ENCODE data around the gene ID4.

Gene ID4

GRCh38 chr6:19827247-19827646 is 9.9 kb upstream of the ID4 start:
- Histone ChIP-seq H2AFZ (ENCODE audit: low read depth, low read length) (no peak overlapping the region), H3K27ac (ENCODE audit: low read length) (no peak overlapping the region), H3K4me2 (ENCODE audit: insufficient read depth, low read length) (no peak overlapping the region), H3K9me3 (ENCODE audit: insufficient read depth, low read length, severe bottlenecking) (no peaks in the 10 kb centered on the region), H3K4me1 (ENCODE audit: insufficient read depth, low read length) (no peaks in the 10 kb centered on the region), H3K79me2 (ENCODE audit: insufficient read depth, low read length) (no peaks in the 10 kb centered on the region), H3K4me3 (ENCODE audit: low read depth in 1 of 2, low read length in 2 of 2) (no peak overlapping the region), H4K20me1 (ENCODE audit: insufficient read depth, low read length) (no peaks in the 10 kb centered on the region), H3K27me3 (ENCODE audit: insufficient read depth, low read length, poor library complexity) (no peaks in the 10 kb centered on the region), H3K9ac (ENCODE audit: low read depth, low read length) (no peak overlapping the region), H3K36me3 (ENCODE audit: insufficient read depth, low read length) (no peaks in the 10 kb centered on the region)
- TF ChIP-seq EZH2 (IDR thresholded peaks at IDR 0.05; ENCODE audit: borderline replicate concordance, low read depth, low read length, severe bottlenecking): no peak
- TF ChIP-seq CTCF (IDR thresholded peaks at IDR 0.05; ENCODE audit: borderline replicate concordance, extremely low read depth, low read length, poor library complexity, severe bottlenecking): no peak
- no peak for DNase-seq
- ATAC-seq (ENCODE audit: insufficient read depth, low read depth): no peak

- H3K4me2 ChIP-seq (ENCODE audit: insufficient read depth, low read length): no peak overlapping the region
- no peaks in the 10 kb centered on the region for H3K4me1 ChIP-seq (ENCODE audit: insufficient read depth, low read length)
- H3K9me3 ChIP-seq (ENCODE audit: insufficient read depth, low read length, severe bottlenecking): no peaks in the 10 kb centered on the region
- ATAC-seq (ENCODE audit: insufficient read depth, low read depth) (no peak), DNase-seq (no peak)
- H3K36me3 ChIP-seq (ENCODE audit: insufficient read depth, low read length): no peaks in the 10 kb centered on the region
- no peak overlapping the region for H3K27ac ChIP-seq (ENCODE audit: low read length)
- H3K79me2 ChIP-seq (ENCODE audit: insufficient read depth, low read length): no peaks in the 10 kb centered on the region
- no peak overlapping the region for H3K9ac ChIP-seq (ENCODE audit: low read depth, low read length)
- no peaks in the 10 kb centered on the region for H4K20me1 ChIP-seq (ENCODE audit: insufficient read depth, low read length)
- no peak overlapping the region for H3K4me3 ChIP-seq (ENCODE audit: low read depth in 1 of 2, low read length in 2 of 2)
- no peak overlapping the region for H2AFZ ChIP-seq (ENCODE audit: low read depth, low read length)
- H3K27me3 ChIP-seq (ENCODE audit: insufficient read depth, low read length, poor library complexity): no peaks in the 10 kb centered on the region
- TF ChIP-seq CTCF (IDR thresholded peaks at IDR 0.05; ENCODE audit: borderline replicate concordance, extremely low read depth, low read length, poor library complexity, severe bottlenecking): no peak
- TF ChIP-seq EZH2 (IDR thresholded peaks at IDR 0.05; ENCODE audit: borderline replicate concordance, low read depth, low read length, severe bottlenecking): no peak
These were observed 9.3 kb upstream of the ID4 start for GRCh38 chr6:19827903-19828302.

GRCh38 chr6:19830171-19830570 is 7.0 kb upstream of the ID4 start:
- no peak overlapping the region for H3K27ac ChIP-seq (ENCODE audit: low read length)
- no peaks in the 10 kb centered on the region for H4K20me1 ChIP-seq (ENCODE audit: insufficient read depth, low read length)
- no peaks in the 10 kb centered on the region for H3K79me2 ChIP-seq (ENCODE audit: insufficient read depth, low read length)
- H3K4me3 ChIP-seq (ENCODE audit: low read depth in 1 of 2, low read length in 2 of 2): no peak overlapping the region
- no peak for TF ChIP-seq EZH2 (IDR thresholded peaks at IDR 0.05; ENCODE audit: borderline replicate concordance, low read depth, low read length, severe bottlenecking)
- TF ChIP-seq CTCF (IDR thresholded peaks at IDR 0.05; ENCODE audit: borderline replicate concordance, extremely low read depth, low read length, poor library complexity, severe bottlenecking): no peak
- no peak for DNase-seq
- H3K36me3 ChIP-seq (ENCODE audit: insufficient read depth, low read length): no peaks in the 10 kb centered on the region
- H3K9ac ChIP-seq (ENCODE audit: low read depth, low read length): no peak overlapping the region
- no peak overlapping the region for H3K4me2 ChIP-seq (ENCODE audit: insufficient read depth, low read length)
- no peaks in the 10 kb centered on the region for H3K27me3 ChIP-seq (ENCODE audit: insufficient read depth, low read length, poor library complexity)
- H3K9me3 ChIP-seq (ENCODE audit: insufficient read depth, low read length, severe bottlenecking): no peaks in the 10 kb centered on the region
- no peak for ATAC-seq (ENCODE audit: insufficient read depth, low read depth)
- no peaks in the 10 kb centered on the region for H3K4me1 ChIP-seq (ENCODE audit: insufficient read depth, low read length)
- H2AFZ ChIP-seq (ENCODE audit: low read depth, low read length): no peak overlapping the region

- Histone ChIP-seq H3K27ac (ENCODE audit: low read length) (no peak overlapping the region), H2AFZ (ENCODE audit: low read depth, low read length) (no peak overlapping the region), H3K9me3 (ENCODE audit: insufficient read depth, low read length, severe bottlenecking) (no peaks in the 10 kb centered on the region), H3K79me2 (ENCODE audit: insufficient read depth, low read length) (no peaks in the 10 kb centered on the region), H3K27me3 (ENCODE audit: insufficient read depth, low read length, poor library complexity) (no peaks in the 10 kb centered on the region), H3K9ac (ENCODE audit: low read depth, low read length) (no peak overlapping the region), H3K36me3 (ENCODE audit: insufficient read depth, low read length) (no peaks in the 10 kb centered on the region), H3K4me1 (ENCODE audit: insufficient read depth, low read length) (no peaks in the 10 kb centered on the region), H3K4me3 (ENCODE audit: low read depth in 1 of 2, low read length in 2 of 2) (no peak overlapping the region), H3K4me2 (ENCODE audit: insufficient read depth, low read length) (no peak overlapping the region), H4K20me1 (ENCODE audit: insufficient read depth, low read length) (no peaks in the 10 kb centered on the region)
- ATAC-seq (ENCODE audit: insufficient read depth, low read depth): no peak
- DNase-seq: no peak
- TF ChIP-seq EZH2 (IDR thresholded peaks at IDR 0.05; ENCODE audit: borderline replicate concordance, low read depth, low read length, severe bottlenecking): no peak
- no peak for TF ChIP-seq CTCF (IDR thresholded peaks at IDR 0.05; ENCODE audit: borderline replicate concordance, extremely low read depth, low read length, poor library complexity, severe bottlenecking)
These were observed 5.8 kb upstream of the ID4 start for GRCh38 chr6:19831358-19831757.

Data from DND-41 (cell line).